ENCODE results near the gene P2RY12.

DNA sequence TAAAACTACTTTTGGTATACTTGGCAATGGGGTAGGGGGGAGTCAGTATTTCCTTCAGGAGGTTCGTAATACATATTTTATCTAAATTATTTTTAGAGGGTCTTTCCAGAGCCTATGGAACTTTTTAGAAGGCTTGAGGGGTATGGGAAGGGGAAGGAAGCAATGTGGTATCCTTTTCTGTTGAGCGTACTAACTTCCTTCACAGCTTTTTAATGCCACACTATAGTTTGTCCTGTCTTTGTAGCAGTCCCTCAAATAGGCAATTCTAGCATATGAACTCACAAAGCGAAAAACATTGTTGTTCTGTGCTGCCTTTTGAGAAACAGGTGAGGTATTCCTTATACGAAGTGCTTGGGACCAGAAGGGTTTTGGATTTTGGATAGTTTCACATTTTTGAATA, 32.9 kb downstream of the P2RY12 start:
- TF ChIP-seq, protein P1, sequence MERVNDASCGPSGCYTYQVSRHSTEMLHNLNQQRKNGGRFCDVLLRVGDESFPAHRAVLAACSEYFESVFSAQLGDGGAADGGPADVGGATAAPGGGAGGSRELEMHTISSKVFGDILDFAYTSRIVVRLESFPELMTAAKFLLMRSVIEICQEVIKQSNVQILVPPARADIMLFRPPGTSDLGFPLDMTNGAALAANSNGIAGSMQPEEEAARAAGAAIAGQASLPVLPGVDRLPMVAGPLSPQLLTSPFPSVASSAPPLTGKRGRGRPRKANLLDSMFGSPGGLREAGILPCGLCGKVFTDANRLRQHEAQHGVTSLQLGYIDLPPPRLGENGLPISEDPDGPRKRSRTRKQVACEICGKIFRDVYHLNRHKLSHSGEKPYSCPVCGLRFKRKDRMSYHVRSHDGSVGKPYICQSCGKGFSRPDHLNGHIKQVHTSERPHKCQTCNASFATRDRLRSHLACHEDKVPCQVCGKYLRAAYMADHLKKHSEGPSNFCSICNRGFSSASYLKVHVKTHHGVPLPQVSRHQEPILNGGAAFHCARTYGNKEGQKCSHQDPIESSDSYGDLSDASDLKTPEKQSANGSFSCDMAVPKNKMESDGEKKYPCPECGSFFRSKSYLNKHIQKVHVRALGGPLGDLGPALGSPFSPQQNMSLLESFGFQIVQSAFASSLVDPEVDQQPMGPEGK (CRISPR knock-in tag; IDR thresholded peaks at IDR 0.05; ENCODE audit: borderline replicate concordance), result no peak
- TF ChIP-seq ISL1 (CRISPR knock-in tag; IDR thresholded peaks at IDR 0.05), result no peak
- no peak for TF ChIP-seq ZFP30 (CRISPR knock-in tag; IDR thresholded peaks at IDR 0.05)
- TF ChIP-seq RARB (CRISPR knock-in tag; IDR thresholded peaks at IDR 0.05), result no peak
- no peak for TF ChIP-seq ZFP3 (CRISPR knock-in tag; IDR thresholded peaks at IDR 0.05)
- no peak for TF ChIP-seq ARNTL (CRISPR knock-in tag; IDR thresholded peaks at IDR 0.05; ENCODE audit: borderline replicate concordance, low read depth)
- TF ChIP-seq BACH2 (CRISPR knock-in tag; IDR thresholded peaks at IDR 0.05; ENCODE audit: borderline replicate concordance), result no peak
- TF ChIP-seq, protein P2, sequence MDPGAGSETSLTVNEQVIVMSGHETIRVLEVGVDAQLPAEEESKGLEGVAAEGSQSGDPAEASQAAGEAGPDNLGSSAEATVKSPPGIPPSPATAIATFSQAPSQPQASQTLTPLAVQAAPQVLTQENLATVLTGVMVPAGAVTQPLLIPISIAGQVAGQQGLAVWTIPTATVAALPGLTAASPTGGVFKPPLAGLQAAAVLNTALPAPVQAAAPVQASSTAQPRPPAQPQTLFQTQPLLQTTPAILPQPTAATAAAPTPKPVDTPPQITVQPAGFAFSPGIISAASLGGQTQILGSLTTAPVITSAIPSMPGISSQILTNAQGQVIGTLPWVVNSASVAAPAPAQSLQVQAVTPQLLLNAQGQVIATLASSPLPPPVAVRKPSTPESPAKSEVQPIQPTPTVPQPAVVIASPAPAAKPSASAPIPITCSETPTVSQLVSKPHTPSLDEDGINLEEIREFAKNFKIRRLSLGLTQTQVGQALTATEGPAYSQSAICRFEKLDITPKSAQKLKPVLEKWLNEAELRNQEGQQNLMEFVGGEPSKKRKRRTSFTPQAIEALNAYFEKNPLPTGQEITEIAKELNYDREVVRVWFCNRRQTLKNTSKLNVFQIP (CRISPR knock-in tag; IDR thresholded peaks at IDR 0.05; ENCODE audit: borderline replicate concordance, low read depth), result no peak
- TF ChIP-seq CSDC2 (CRISPR knock-in tag; IDR thresholded peaks at IDR 0.05), result no peak
- TF ChIP-seq PPARA (CRISPR knock-in tag; IDR thresholded peaks at IDR 0.05; ENCODE audit: borderline replicate concordance), result no peak
- TF ChIP-seq ZNF565 (CRISPR knock-in tag; conservative IDR thresholded peaks at IDR 0.05; ENCODE audit: low read depth), result no peak
- TF ChIP-seq, protein P3, sequence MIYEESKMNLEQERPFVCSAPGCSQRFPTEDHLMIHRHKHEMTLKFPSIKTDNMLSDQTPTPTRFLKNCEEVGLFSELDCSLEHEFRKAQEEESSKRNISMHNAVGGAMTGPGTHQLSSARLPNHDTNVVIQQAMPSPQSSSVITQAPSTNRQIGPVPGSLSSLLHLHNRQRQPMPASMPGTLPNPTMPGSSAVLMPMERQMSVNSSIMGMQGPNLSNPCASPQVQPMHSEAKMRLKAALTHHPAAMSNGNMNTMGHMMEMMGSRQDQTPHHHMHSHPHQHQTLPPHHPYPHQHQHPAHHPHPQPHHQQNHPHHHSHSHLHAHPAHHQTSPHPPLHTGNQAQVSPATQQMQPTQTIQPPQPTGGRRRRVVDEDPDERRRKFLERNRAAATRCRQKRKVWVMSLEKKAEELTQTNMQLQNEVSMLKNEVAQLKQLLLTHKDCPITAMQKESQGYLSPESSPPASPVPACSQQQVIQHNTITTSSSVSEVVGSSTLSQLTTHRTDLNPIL (CRISPR knock-in tag; IDR thresholded peaks at IDR 0.05; ENCODE audit: low read depth), result no peak
- TF ChIP-seq, protein P4, sequence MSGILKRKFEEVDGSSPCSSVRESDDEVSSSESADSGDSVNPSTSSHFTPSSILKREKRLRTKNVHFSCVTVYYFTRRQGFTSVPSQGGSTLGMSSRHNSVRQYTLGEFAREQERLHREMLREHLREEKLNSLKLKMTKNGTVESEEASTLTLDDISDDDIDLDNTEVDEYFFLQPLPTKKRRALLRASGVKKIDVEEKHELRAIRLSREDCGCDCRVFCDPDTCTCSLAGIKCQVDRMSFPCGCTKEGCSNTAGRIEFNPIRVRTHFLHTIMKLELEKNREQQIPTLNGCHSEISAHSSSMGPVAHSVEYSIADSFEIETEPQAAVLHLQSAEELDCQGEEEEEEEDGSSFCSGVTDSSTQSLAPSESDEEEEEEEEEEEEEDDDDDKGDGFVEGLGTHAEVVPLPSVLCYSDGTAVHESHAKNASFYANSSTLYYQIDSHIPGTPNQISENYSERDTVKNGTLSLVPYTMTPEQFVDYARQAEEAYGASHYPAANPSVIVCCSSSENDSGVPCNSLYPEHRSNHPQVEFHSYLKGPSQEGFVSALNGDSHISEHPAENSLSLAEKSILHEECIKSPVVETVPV (CRISPR knock-in tag; IDR thresholded peaks at IDR 0.05), result no peak
- TF ChIP-seq ZC3H10 (CRISPR knock-in tag; IDR thresholded peaks at IDR 0.05), result no peak
